Fibroblast of lung (primary cell): ENCODE data around the gene FAM193A. TPM values are rescaled to one million over a fixed set of nuclear protein-coding genes. Genes with fewer than 3 reads are reported as not detected.

Experiments
- DNase-seq, 2 donors: peaks; one replicate each; pipeline versions ENCODE4 v3.0.0 to v3.0.0-alpha.2; 2010; ENCODE audit warnings: low read depth in 2 of 2
- H2AFZ ChIP-seq: 2 replicates; pipeline ENCODE4 v1.5.1; 2012; ENCODE audit warnings: low read length, control low read depth, inconsistent platforms
- H3K27ac ChIP-seq: 2 replicates; pipeline ENCODE4 v1.5.1; 2011; ENCODE audit warnings: low read length, control low read depth; ENCODE audit not compliant: insufficient read depth
- H3K27me3 ChIP-seq: 2 replicates; pipeline ENCODE4 v1.5.1; 2011; ENCODE audit warnings: mild to moderate bottlenecking, low read length; ENCODE audit not compliant: control insufficient read depth, insufficient read depth
- H3K36me3 ChIP-seq: 2 replicates; pipeline ENCODE4 v1.5.1; 2011; ENCODE audit warnings: low read length; ENCODE audit not compliant: control insufficient read depth, insufficient read depth
- H3K4me1 ChIP-seq: 2 replicates; pipeline ENCODE4 v1.5.1; 2011; ENCODE audit warnings: low read length; ENCODE audit not compliant: control insufficient read depth, insufficient read depth; ENCODE audit errors: extremely low read depth
- H3K4me2 ChIP-seq: 2 replicates; pipeline ENCODE4 v1.5.1; 2011; ENCODE audit warnings: low read length, control low read depth; ENCODE audit not compliant: insufficient read depth; ENCODE audit errors: extremely low read depth
- H3K4me3 ChIP-seq, 4 experiments: fragments of 200-600 bp in 1 of 4; sonication (generic) in 1 of 4; replicated peaks in 1 of 4; 2 replicates each; pipeline ENCODE4 v1.5.1; 2011 to 2016; ENCODE audit warnings: low read length in 4 of 4, low read depth in 3 of 4, mild to moderate bottlenecking in 3 of 4, control low read depth in 2 of 4, inconsistent platforms in 1 of 4, mixed read lengths in 1 of 4; ENCODE audit not compliant: insufficient read depth in 1 of 4; ENCODE audit errors: control extremely low read depth in 1 of 4
- H3K79me2 ChIP-seq: 2 replicates; pipeline ENCODE4 v1.5.1; 2012; ENCODE audit warnings: mild to moderate bottlenecking, low read length, inconsistent platforms; ENCODE audit not compliant: control insufficient read depth, insufficient read depth
- H3K9ac ChIP-seq: 2 replicates; pipeline ENCODE4 v1.5.1; 2011; ENCODE audit warnings: mild to moderate bottlenecking, low read length, control low read depth; ENCODE audit not compliant: insufficient read depth
- H3K9me3 ChIP-seq: 2 replicates; pipeline ENCODE4 v1.5.1; 2012; ENCODE audit warnings: low read depth, low read length; ENCODE audit not compliant: control insufficient read depth, insufficient read depth
- H4K20me1 ChIP-seq: 2 replicates; pipeline ENCODE4 v1.5.1; 2011; ENCODE audit warnings: low read length; ENCODE audit not compliant: control insufficient read depth, insufficient read depth; ENCODE audit errors: extremely low read depth
- CTCF ChIP-seq, 2 donors: IDR thresholded peaks in 1 of 2; conservative IDR thresholded peaks in 1 of 2; 1 replicate in 1 of 2; 2 replicates in 1 of 2; pipeline ENCODE4 v1.5.1; 2011 to 2012; ENCODE audit warnings: low read length in 2 of 2, control low read depth in 1 of 2, inconsistent platforms in 1 of 2, low read depth in 1 of 2, mild to moderate bottlenecking in 1 of 2
- EZH2 ChIP-seq: IDR thresholded peaks from 2 replicates; pipeline ENCODE4 v1.5.1; 2012; ENCODE audit warnings: low read length, control low read depth, mild to moderate bottlenecking; ENCODE audit errors: missing control alignments
- polyA plus RNA-seq, 2 donors: library from polyadenylated mRNA; depleted of rRNA in 1 of 2; stranded (reverse) in 1 of 2; unstranded in 1 of 2; fragments of >200 nt; gene quantifications; 2 replicates each; pipeline ENCODE4 v1.2.1, GENCODE V29; 2011 to 2012; ENCODE audit warnings: missing spikeins in 1 of 2
- total RNA-seq: library from RNA; depleted of rRNA; stranded (reverse); fragments of >200 nt; gene quantifications from 2 replicates; pipeline ENCODE4 v1.2.1, GENCODE V29; 2014

The FAM193A gene
- total and polyA plus RNA-seq, 2 donors (not counting 1 experiment from before 2014, with no cell fraction given) = 5.6 to 10.9 TPM

GRCh38 chr4:2699534-2699933, 163.1 kb downstream of the FAM193A start:
- Histone ChIP-seq H3K79me2 (no peaks in the 10 kb centered on the region), H3K36me3 (peaks cover 23% of the 10 kb centered on the region), H3K9ac (no peak overlapping the region), H3K4me3 (no peak overlapping the region), H2AFZ (no peak overlapping the region), H4K20me1 (no peaks in the 10 kb centered on the region), H3K9me3 (no peaks in the 10 kb centered on the region), H3K4me1 (no peaks in the 10 kb centered on the region), H3K27ac (no peak overlapping the region), H3K27me3 (no peaks in the 10 kb centered on the region), H3K4me2 (no peak overlapping the region)
- DNase-seq = no peak
- TF ChIP-seq CTCF (conservative IDR thresholded peaks at IDR 0.05 in 1 of 2, IDR thresholded peaks at IDR 0.05 in 1 of 2; ENCODE audit: low read depth in 1 of 2, low read length in 2 of 2) (no peak), EZH2 (no peak)

DNA sequence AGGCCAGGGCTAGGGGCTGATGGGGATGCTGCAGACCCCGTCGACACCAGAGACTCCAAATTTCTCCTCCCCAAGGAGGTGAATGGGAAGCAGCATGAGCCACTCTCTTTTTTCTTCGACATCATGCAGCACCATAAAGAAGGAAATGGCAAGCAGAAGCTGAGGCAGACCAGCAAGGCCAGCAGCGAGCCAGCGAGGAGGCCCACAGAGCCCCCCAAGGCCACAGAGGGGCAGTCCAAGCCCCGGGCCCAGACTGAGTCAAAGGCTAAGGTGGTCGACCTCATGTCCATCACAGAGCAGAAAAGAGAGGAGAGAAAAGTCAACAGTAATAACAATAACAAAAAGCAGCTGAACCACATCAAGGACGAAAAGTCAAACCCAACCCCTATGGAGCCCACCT, 163.6 kb downstream of the FAM193A start:
- peaks cover 18% of the 10 kb centered on the region for H3K36me3 ChIP-seq
- no peaks in the 10 kb centered on the region for H3K4me1 ChIP-seq
- no peaks in the 10 kb centered on the region for H3K9me3 ChIP-seq
- no peak overlapping the region for H2AFZ ChIP-seq
- no peaks in the 10 kb centered on the region for H4K20me1 ChIP-seq
- no peak overlapping the region for H3K4me2 ChIP-seq
- H3K9ac ChIP-seq = no peak overlapping the region
- H3K4me3 ChIP-seq = no peak overlapping the region
- H3K27ac ChIP-seq = no peak overlapping the region
- DNase-seq = no peak
- TF ChIP-seq CTCF (conservative IDR thresholded peaks at IDR 0.05 in 1 of 2, IDR thresholded peaks at IDR 0.05 in 1 of 2; ENCODE audit: low read depth in 1 of 2, low read length in 2 of 2) = no peak
- TF ChIP-seq EZH2 = no peak
- H3K27me3 ChIP-seq = no peaks in the 10 kb centered on the region
- no peaks in the 10 kb centered on the region for H3K79me2 ChIP-seq

- no peaks in the 10 kb centered on the region for H3K9me3 ChIP-seq
- no peaks in the 10 kb centered on the region for H3K4me1 ChIP-seq
- no peak for TF ChIP-seq EZH2
- no peak for TF ChIP-seq CTCF (conservative IDR thresholded peaks at IDR 0.05 in 1 of 2, IDR thresholded peaks at IDR 0.05 in 1 of 2; ENCODE audit: low read depth in 1 of 2, low read length in 2 of 2)
- H3K27ac ChIP-seq = no peak overlapping the region
- H3K9ac ChIP-seq = no peak overlapping the region
- H2AFZ ChIP-seq = no peak overlapping the region
- no peak for DNase-seq
- peaks cover 16% of the 10 kb centered on the region for H3K36me3 ChIP-seq
- H3K79me2 ChIP-seq = no peaks in the 10 kb centered on the region
- no peaks in the 10 kb centered on the region for H3K27me3 ChIP-seq
- H3K4me2 ChIP-seq = no peak overlapping the region
- no peaks in the 10 kb centered on the region for H4K20me1 ChIP-seq
- no peak overlapping the region for H3K4me3 ChIP-seq
These were observed 165.9 kb downstream of the FAM193A start for GRCh38 chr4:2702361-2702760.
